NCI-H2107 treated with DMSO at 0.1 percent for 48 hours (cell line): ENCODE measurements around the gene LRRC8D.

Experiments used
- DNase-seq: peaks from one replicate; lab custom pipeline; 2025; ENCODE audit not compliant: unreplicated experiment; lab: John Stamatoyannopoulos, UW

The LRRC8D gene

GRCh38 chr1:89938171-89939055 lies 117.6 kb downstream of the LRRC8D start:
- DNase-seq: no peak

- no peak for DNase-seq
Measured at GRCh38 chr1:89939059-89939570, 118.3 kb downstream of the LRRC8D start.

GRCh38 chr1:89939693-89940438 lies 119.0 kb downstream of the LRRC8D start:
- DNase-seq: no peak

GRCh38 chr1:89941110-89941766 lies 120.4 kb downstream of the LRRC8D start:
- no peak for DNase-seq

- DNase-seq: no peak
Measured at GRCh38 chr1:89942014-89942413, 121.2 kb downstream of the LRRC8D start.

GRCh38 chr1:89942825-89943658 lies 122.2 kb downstream of the LRRC8D start:
- DNase-seq: no peak

- DNase-seq: no peak
Measured at GRCh38 chr1:89943846-89944781, 123.3 kb downstream of the LRRC8D start.

GRCh38 chr1:89945852-89946476 lies 125.1 kb downstream of the LRRC8D start:
- DNase-seq: no peak

GRCh38 chr1:89946532-89946931 lies 125.7 kb downstream of the LRRC8D start:
- no peak for DNase-seq

- no peak for DNase-seq
Measured at GRCh38 chr1:89948722-89949345, 128.0 kb downstream of the LRRC8D start.

- DNase-seq: no peak
Measured at GRCh38 chr1:89949991-89950624, 129.3 kb downstream of the LRRC8D start.

- no peak for DNase-seq
Measured at GRCh38 chr1:89950703-89951102, 129.9 kb downstream of the LRRC8D start.

GRCh38 chr1:89951766-89952604 lies 131.2 kb downstream of the LRRC8D start:
- no peak for DNase-seq

GRCh38 chr1:89952605-89953130 lies 131.8 kb downstream of the LRRC8D start:
- no peak for DNase-seq

- DNase-seq: no peak
Measured at GRCh38 chr1:89953131-89953626, 132.3 kb downstream of the LRRC8D start.

GRCh38 chr1:89953929-89954328 lies 133.1 kb downstream of the LRRC8D start:
- DNase-seq: no peak

- no peak for DNase-seq
Measured at GRCh38 chr1:89954401-89954800, 133.6 kb downstream of the LRRC8D start.
